NCI-H748 treated with DMSO at 0.1 percent for 48 hours (cell line): ENCODE measurements around the gene RAX2.
"Not testable (repeated sequence)": the region's sequence is repeated elsewhere in the genome, so short reads cannot be mapped to it uniquely, and the experiment has no call there.

Experiments
- DNase-seq: peaks from one replicate; lab custom pipeline; 2025; lab: John Stamatoyannopoulos, UW

Gene RAX2

GRCh38 chr19:3778104-3778867, 6.3 kb upstream of the RAX2 start:
- DNase-seq = no peak

DNA sequence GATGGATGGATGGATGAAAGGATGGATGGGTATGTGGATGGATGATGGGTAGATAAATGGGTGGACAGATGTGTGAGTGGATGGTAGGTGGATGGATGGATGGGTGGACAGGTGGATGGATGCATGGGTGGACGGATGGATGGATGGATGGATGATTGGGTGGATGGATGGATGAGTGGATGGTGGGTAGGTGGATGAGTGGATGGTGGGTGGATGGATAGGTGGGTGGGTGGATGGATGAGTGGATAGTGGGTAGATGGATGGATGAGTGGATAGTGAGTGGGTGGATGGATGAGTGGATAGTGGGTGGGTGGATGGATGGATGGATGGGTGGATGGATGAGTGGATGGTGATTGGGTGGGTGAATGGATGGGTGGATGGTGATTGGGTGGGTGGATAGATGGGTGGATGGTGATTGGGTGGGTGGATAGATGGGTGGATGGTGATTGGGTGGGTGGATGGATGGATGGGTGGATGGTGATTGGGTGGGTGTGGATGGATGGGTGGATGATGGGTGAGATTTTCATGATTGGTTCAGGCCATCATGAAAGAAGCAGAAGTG, 4.5 kb upstream of the RAX2 start:
- no peak for DNase-seq

DNA sequence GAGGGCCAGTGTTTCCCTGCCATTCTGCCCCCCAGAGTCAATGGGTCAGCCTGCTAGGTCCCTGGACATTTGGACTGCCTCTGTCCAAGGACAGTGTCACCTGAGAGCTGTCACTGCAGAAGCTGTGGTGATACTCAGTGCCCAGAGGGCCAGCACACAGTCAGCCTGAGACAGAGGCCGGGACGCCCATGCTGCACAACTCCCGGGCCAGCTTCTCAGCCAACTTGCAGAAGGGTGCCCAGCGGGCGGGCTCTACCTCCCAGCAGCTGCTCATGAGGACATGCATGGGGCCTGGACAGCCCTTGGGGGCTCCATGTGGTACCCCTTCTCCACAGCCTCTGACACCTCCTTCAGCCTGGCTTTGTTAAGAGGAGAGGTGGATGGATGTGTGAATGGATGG, 3.8 kb upstream of the RAX2 start:
- DNase-seq = no peak

GRCh38 chr19:3775374-3775711, 3.3 kb upstream of the RAX2 start:
- no peak for DNase-seq

DNA sequence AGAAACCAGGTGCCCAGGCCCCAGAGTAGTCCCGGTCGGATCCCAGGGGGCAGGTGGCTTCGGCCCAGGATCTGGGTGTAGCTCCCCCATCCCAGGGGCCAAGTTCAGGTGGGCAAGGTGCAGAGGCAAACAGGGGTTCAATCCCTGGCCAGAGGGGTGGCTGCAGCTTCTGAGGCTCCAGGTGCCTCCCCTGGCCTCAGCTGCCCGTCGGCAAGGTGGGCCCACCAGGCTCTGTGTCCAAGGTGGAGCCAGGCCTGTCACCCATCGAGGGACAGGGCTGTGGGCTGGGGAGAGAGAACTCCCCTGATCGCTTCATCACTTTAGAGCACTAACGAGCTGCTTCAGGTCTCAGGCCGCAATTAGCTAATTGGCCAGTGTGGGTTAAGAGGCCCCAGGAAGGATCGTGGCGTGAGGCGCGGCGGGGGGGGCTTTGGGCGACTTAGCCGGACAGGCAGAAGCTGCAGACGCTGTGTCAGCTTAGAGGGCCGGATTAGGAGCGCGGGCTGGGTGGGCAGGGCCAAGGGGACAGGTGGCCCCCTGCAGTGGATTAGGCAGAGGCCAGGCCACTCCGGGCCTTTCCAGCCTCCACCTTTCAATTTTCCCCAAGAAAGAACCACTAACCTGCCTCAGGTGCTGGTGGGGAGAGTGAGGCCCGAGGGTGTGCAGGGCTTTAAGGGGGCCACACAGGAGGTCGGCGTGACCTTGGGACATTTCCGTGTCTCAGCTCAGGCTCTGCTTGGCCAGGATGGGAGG, 2.8 kb upstream of the RAX2 start:
- DNase-seq = no peak

DNA sequence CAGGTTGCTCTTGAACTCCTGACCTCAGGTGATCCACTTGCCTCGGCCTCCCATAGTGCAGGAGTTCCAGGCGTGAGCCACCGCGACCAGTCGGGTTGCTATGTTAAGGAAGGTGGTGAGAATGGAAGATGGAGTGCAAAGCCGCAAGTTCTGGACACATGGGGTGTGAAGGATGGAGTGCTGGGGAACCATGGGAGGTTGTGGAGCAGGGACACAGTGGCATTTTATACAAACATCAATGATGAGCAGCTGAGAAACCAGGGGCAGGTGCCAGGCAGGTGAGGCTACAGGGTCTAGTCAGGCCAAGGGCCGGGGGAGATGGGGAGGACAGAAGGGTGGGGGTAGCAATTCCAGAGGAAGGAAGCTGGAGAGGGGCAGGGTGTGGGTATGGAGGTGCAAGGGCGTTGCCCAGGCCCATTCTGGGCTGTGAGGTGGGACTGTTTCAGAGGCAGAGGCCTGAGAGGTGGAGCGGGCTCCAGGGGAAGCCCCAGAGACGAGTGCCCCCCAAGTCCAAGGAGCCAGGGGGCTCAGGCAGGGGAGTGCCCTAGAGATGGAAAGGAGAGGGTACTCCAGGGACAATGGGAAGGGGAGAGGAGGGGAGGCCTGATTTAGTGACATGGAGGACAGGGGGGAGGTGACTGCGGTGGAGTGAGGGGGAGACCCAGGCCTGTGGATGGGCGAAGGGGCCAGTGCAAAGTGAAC, 1.9 kb upstream of the RAX2 start:
- DNase-seq = no peak

- no peak for DNase-seq
Observed at GRCh38 chr19:3771000-3771905, 775 bp downstream of the RAX2 start.

GRCh38 chr19:3770136-3770999, 1.7 kb downstream of the RAX2 start:
- no peak for DNase-seq

DNA sequence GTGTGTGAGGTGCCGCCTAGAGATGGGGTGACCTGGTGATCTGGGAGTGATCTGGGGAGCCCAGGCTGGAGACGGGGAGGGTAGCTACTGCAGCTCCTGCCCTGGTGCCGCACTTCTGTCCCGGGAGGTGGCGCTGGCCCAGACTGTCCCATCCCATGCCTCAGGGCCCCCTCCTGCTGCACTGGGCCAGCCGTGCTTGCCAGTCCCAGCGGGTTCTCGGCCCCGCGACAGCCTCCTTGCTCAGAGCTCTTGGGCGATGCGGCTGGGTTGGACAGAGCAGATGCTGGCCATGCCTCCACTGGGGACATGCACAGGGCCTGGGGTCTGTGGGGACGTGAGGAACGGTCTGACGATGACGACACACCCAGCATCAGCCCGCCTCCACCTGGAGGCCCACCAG, 2.5 kb downstream of the RAX2 start:
- no peak for DNase-seq

GRCh38 chr19:3768748-3769099, 3.3 kb downstream of the RAX2 start:
- DNase-seq = no peak

GRCh38 chr19:3768015-3768747, 3.8 kb downstream of the RAX2 start:
- DNase-seq = no peak

DNA sequence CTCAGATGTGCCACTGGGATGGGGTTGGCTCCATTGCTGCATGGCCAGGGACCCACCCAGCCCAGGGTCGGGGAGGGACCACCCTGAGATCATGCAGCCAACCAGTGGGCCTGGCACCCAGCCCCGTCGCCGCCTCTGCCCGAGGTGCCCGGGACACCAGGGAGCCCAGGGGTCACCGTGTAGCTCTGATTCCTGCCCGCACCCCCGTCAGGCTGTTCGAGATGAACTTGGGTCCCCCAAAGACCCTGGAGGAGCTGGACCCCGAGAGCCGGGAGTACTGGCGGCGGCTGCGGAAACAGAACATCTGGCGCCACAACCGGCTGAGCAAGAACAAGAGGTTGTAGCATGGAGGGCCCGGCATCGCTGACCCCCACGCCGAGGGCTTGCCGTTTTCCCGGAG, 5.0 kb downstream of the RAX2 start:
- DNase-seq = no peak

GRCh38 chr19:3766520-3766919, 5.5 kb downstream of the RAX2 start:
- no peak for DNase-seq

GRCh38 chr19:3765757-3766156, 6.3 kb downstream of the RAX2 start:
- DNase-seq = not testable (repeated sequence)

- no peak for DNase-seq
Observed at GRCh38 chr19:3765121-3765520, 6.9 kb downstream of the RAX2 start.

DNA sequence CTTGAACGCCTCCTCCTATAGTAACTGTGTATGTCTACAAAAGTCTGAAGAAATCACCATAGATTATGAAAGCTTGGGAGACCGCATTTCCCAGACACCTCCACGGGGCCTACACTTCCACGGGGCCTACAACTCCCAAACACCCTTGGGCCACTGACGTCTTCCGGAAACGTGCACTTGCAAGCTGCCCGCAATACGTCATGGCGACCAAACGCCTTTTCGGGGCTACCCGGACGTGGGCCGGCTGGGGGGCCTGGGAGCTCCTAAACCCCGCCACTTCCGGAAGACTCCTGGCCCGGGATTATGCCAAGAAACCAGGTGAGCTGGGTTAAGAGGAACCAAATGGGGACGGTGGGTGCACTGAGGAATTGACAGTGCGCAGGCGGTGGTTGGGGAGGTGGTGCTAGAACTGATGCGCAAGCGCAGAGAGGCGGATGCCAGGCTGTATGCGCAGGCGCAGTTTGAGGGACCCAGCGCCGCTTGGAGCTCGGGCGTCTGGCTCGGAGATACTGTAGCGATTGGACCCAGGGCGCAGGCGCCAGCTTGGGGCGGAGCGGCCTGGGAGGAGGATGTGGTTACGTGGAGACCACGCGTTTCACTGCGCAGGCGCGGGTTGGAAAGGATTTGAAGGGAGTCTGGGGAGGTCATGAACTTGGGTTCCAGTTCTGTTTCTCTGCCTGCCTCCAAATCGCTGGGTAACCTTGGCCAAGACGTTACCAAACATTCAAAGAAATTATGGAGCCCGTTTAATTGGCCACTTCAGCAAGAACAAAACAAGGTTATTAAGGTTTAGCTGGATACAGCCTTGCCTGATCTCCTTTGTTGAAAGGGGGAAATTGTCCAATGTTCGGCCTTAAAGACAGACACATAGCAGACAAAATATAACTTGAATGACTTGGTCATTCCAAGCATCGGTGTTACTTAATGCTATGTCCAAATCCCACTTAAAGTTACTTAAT, 9.2 kb downstream of the RAX2 start, which contains the start of gene MRPL54:
TSS of gene MRPL54 (plus strand) at position 182 of the 959 bp plus-strand sequence. CDS start at position 201, 19 bp downstream.
- peak; percentile 85 for DNase-seq

DNA sequence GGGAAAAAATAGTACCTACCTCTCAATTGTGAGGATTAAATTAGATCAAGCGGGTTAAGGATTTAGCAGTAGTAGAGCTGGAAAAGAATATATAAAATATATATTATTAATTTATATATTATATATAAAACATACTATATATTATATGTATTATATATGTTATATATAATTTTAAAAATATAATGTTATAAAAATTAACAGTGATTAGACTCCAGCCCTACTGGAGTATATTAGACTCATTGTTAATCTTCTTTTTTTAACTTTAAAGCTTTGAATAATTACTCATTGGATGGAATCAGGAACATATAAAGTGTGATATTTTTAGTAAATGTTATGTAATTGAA, 9.9 kb downstream of the RAX2 start:
- no peak for DNase-seq

GRCh38 chr19:3761382-3762129, 10.5 kb downstream of the RAX2 start, which contains the start of gene APBA3:
Gene APBA3 (minus strand): TSS chr19:3761692. CDS start chr19:3760264, 1,428 bp downstream.
- peak; percentile 26 for DNase-seq
